Measurements from ENCODE around the gene SART3.

The SART3 gene

GRCh38 chr12:108568338-108569154, 7.6 kb upstream of the SART3 start:
- no peaks in the 10 kb centered on the region for H3K9me3 Mint-ChIP-seq
- peaks cover 39% of the 10 kb centered on the region for H3K36me3 Mint-ChIP-seq (ENCODE audit: low read depth)
- H3K4me3 Mint-ChIP-seq: peak overlapping the region in 1 of 3 experiments; percentile 46
- TF ChIP-seq, protein P1, sequence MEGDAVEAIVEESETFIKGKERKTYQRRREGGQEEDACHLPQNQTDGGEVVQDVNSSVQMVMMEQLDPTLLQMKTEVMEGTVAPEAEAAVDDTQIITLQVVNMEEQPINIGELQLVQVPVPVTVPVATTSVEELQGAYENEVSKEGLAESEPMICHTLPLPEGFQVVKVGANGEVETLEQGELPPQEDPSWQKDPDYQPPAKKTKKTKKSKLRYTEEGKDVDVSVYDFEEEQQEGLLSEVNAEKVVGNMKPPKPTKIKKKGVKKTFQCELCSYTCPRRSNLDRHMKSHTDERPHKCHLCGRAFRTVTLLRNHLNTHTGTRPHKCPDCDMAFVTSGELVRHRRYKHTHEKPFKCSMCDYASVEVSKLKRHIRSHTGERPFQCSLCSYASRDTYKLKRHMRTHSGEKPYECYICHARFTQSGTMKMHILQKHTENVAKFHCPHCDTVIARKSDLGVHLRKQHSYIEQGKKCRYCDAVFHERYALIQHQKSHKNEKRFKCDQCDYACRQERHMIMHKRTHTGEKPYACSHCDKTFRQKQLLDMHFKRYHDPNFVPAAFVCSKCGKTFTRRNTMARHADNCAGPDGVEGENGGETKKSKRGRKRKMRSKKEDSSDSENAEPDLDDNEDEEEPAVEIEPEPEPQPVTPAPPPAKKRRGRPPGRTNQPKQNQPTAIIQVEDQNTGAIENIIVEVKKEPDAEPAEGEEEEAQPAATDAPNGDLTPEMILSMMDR (IDR thresholded peaks at IDR 0.05; ENCODE audit: unreplicated experiment in 3 of 3): no peak
- no peaks in the 10 kb centered on the region for H3K27me3 Mint-ChIP-seq (ENCODE audit: low read depth)
- peaks cover 61% of the 10 kb centered on the region for H3K4me1 Mint-ChIP-seq
- peak overlapping the region; percentile 73 to 91 (median 78) for H3K27ac Mint-ChIP-seq

DNA sequence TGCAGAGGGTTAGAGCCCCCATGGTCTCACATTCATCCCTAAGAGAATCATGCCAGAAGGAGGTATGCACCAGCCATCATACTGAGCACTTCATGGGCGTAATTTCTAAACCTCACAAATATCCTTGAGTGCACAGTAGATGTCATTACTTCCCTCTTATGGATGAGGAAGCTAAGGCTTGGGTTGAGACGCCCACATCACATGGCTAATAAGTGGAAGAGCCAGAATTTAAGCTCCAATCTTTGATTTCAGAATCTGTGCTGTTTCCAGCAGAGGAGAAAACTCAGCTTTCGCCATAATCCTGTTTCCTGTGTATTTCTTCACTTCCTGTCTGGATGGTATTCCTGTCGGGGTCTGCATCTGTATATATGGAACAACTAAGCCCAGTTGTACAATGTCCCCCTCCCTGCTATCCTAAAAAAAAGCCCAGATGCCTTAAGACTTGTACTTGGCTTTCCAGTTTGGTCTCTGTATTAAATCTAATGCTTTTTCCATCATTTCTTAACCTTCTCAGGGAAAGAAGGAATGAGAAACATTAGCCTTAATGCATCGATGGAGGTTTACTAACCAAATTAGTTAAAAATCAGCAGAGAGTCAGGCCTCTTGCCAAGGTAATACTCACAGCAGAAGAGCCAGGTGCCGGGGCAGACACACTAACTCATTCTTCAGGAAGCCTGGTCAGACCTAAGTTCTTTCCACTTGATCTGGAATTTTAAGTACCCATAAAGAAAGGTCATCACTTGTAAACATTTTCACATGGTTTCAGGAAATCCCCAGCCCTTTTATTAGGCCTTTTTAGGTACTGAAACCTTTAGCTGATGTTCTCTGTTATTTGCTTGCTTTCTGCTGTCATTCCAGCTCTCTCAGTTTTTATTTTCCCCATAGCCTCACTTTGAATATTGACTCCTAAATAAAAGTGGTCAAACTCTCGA, 6.7 kb upstream of the SART3 start:
- Mint-ChIP-seq H3K36me3 (ENCODE audit: low read depth) (peaks cover 39% of the 10 kb centered on the region), H3K27ac (peak overlapping the region; percentile 73 to 92 (median 78)), H3K4me1 (peaks cover 63% of the 10 kb centered on the region), H3K9me3 (no peaks in the 10 kb centered on the region), H3K4me3 (no peak overlapping the region), H3K27me3 (ENCODE audit: low read depth) (no peaks in the 10 kb centered on the region)
- TF ChIP-seq, protein P1 (IDR thresholded peaks at IDR 0.05; ENCODE audit: unreplicated experiment in 3 of 3): no peak

GRCh38 chr12:108566452-108566851, 5.5 kb upstream of the SART3 start:
- peaks cover 39% of the 10 kb centered on the region for H3K36me3 Mint-ChIP-seq (ENCODE audit: low read depth)
- no peaks in the 10 kb centered on the region for H3K9me3 Mint-ChIP-seq
- no peaks in the 10 kb centered on the region for H3K27me3 Mint-ChIP-seq (ENCODE audit: low read depth)
- H3K4me1 Mint-ChIP-seq: peaks cover 56% of the 10 kb centered on the region
- no peak overlapping the region for H3K4me3 Mint-ChIP-seq
- TF ChIP-seq, protein P1 (IDR thresholded peaks at IDR 0.05; ENCODE audit: unreplicated experiment in 3 of 3): no peak
- no peak overlapping the region for H3K27ac Mint-ChIP-seq

- TF ChIP-seq, protein P1 (IDR thresholded peaks at IDR 0.05; ENCODE audit: unreplicated experiment in 3 of 3): no peak
- no peaks in the 10 kb centered on the region for H3K27me3 Mint-ChIP-seq (ENCODE audit: low read depth)
- no peaks in the 10 kb centered on the region for H3K9me3 Mint-ChIP-seq
- H3K4me1 Mint-ChIP-seq: peaks cover 59% of the 10 kb centered on the region
- H3K36me3 Mint-ChIP-seq (ENCODE audit: low read depth): peaks cover 39% of the 10 kb centered on the region
- peak overlapping the region in 1 of 3 experiments; percentile 53 for H3K27ac Mint-ChIP-seq
- H3K4me3 Mint-ChIP-seq: no peak overlapping the region
These were observed 5.0 kb upstream of the SART3 start for GRCh38 chr12:108565976-108566375.

DNA sequence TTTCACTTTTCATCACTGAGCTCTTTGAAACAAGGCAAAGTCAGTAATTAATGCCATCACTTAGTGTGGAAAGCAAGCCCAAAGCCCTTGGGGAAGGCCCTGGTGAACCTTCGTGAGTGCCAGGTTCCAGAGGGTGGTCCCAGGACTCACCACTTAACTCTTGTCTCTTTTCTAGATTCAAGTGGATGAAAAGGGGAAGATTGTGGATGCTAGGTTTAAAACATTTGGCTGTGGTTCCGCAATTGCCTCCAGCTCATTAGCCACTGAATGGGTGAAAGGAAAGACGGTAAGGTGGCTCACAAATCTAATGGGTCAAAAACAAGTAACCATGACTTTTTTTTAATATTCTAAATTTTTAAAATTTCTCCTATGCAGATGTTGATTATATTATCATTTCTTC, 4.2 kb upstream of the SART3 start:
- Mint-ChIP-seq H3K4me3 (peak overlapping the region in 1 of 3 experiments; percentile 70), H3K9me3 (no peaks in the 10 kb centered on the region), H3K4me1 (peaks cover 57% of the 10 kb centered on the region), H3K27ac (no peak overlapping the region), H3K27me3 (ENCODE audit: low read depth) (no peaks in the 10 kb centered on the region), H3K36me3 (ENCODE audit: low read depth) (peaks cover 36% of the 10 kb centered on the region)
- TF ChIP-seq, protein P1 (IDR thresholded peaks at IDR 0.05; ENCODE audit: unreplicated experiment in 3 of 3): no peak
